ENCODE data around the gene PTCH1. TPM values are rescaled to one million over a fixed set of nuclear protein-coding genes. Genes with fewer than 3 reads are reported as not detected.
A peak's percentile ranks its signal among the peaks of the same experiment; 100 is the strongest.

The PTCH1 gene
- total and polyA plus RNA-seq, 10 of the 15 experiments (the other 5 are each of a cell fraction or from before 2014, with no cell fraction given) = 0.16 to 6.1 (median 2.6) TPM

DNA sequence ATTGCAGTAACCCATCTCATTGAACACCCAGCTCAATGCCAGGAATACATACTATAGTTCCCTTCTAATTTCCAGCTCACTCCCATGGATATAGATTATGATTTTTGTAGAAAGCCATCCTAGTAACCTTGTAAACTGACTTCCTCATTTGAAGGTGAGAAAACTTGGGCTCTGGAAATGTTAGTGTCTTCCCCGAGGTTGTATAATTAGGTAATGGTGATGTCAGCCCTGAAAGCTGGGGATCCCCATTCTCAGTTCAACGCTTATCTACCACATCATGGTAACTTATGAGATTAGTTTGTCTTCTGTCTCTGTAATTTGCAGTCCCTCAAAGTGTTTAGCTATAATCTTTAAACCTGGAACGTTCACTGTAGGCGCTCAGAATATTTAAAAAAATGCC lies 34.6 kb upstream of the PTCH1 start (continued):
- TF ChIP-seq SMC3 (IDR thresholded peaks at IDR 0.05; ENCODE audit: borderline replicate concordance, low read length) (no peak), FOXM1 (IDR thresholded peaks at IDR 0.05; ENCODE audit: low read depth, low read length) (no peak), JUNB (IDR thresholded peaks at IDR 0.05) (peak; percentile 22; the same call in 1 of the 2 replicates), MTA3 (IDR thresholded peaks at IDR 0.05; ENCODE audit: borderline replicate concordance, low read length) (no peak), HCFC1 (IDR thresholded peaks at IDR 0.05; ENCODE audit: low read length) (no peak), SIN3A (IDR thresholded peaks at IDR 0.05; ENCODE audit: low read depth, low read length) (no peak), HDAC6 (IDR thresholded peaks at IDR 0.05; ENCODE audit: unreplicated experiment) (no peak), IKZF2 (IDR thresholded peaks at IDR 0.05) (peak in 1 of 2 experiments; percentile 34; a peak in 1 of 4 replicates), MEF2A (IDR thresholded peaks at IDR 0.05; ENCODE audit: insufficient read depth, low read depth, low read length) (0 out of 2 replicates have a peak, but pooled peaks have one; percentile 6), ATF7 (IDR thresholded peaks at IDR 0.05; ENCODE audit: low read depth) (peak; percentile 86; the same call in 1 of the 2 replicates), POLR2AphosphoS5 (IDR thresholded peaks at IDR 0.05; ENCODE audit: low read length) (no peak), EZH2 (IDR thresholded peaks at IDR 0.05; ENCODE audit: borderline replicate concordance, control insufficient read depth, low read depth, low read length) (no peak), TAF1 (IDR thresholded peaks at IDR 0.05; ENCODE audit: borderline replicate concordance, low read depth, low read length) (no peak), PML (IDR thresholded peaks at IDR 0.05; ENCODE audit: low read length) (no peak)
- TF ChIP-seq, protein P1, sequence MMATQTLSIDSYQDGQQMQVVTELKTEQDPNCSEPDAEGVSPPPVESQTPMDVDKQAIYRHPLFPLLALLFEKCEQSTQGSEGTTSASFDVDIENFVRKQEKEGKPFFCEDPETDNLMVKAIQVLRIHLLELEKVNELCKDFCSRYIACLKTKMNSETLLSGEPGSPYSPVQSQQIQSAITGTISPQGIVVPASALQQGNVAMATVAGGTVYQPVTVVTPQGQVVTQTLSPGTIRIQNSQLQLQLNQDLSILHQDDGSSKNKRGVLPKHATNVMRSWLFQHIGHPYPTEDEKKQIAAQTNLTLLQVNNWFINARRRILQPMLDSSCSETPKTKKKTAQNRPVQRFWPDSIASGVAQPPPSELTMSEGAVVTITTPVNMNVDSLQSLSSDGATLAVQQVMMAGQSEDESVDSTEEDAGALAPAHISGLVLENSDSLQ (IDR thresholded peaks at IDR 0.05) = no peak
- TF ChIP-seq, protein P2, sequence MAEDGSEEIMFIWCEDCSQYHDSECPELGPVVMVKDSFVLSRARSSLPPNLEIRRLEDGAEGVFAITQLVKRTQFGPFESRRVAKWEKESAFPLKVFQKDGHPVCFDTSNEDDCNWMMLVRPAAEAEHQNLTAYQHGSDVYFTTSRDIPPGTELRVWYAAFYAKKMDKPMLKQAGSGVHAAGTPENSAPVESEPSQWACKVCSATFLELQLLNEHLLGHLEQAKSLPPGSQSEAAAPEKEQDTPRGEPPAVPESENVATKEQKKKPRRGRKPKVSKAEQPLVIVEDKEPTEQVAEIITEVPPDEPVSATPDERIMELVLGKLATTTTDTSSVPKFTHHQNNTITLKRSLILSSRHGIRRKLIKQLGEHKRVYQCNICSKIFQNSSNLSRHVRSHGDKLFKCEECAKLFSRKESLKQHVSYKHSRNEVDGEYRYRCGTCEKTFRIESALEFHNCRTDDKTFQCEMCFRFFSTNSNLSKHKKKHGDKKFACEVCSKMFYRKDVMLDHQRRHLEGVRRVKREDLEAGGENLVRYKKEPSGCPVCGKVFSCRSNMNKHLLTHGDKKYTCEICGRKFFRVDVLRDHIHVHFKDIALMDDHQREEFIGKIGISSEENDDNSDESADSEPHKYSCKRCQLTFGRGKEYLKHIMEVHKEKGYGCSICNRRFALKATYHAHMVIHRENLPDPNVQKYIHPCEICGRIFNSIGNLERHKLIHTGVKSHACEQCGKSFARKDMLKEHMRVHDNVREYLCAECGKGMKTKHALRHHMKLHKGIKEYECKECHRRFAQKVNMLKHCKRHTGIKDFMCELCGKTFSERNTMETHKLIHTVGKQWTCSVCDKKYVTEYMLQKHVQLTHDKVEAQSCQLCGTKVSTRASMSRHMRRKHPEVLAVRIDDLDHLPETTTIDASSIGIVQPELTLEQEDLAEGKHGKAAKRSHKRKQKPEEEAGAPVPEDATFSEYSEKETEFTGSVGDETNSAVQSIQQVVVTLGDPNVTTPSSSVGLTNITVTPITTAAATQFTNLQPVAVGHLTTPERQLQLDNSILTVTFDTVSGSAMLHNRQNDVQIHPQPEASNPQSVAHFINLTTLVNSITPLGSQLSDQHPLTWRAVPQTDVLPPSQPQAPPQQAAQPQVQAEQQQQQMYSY (CRISPR knock-in tag; IDR thresholded peaks at IDR 0.05) = no peak
- TF ChIP-seq, protein P3, sequence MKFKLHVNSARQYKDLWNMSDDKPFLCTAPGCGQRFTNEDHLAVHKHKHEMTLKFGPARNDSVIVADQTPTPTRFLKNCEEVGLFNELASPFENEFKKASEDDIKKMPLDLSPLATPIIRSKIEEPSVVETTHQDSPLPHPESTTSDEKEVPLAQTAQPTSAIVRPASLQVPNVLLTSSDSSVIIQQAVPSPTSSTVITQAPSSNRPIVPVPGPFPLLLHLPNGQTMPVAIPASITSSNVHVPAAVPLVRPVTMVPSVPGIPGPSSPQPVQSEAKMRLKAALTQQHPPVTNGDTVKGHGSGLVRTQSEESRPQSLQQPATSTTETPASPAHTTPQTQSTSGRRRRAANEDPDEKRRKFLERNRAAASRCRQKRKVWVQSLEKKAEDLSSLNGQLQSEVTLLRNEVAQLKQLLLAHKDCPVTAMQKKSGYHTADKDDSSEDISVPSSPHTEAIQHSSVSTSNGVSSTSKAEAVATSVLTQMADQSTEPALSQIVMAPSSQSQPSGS (IDR thresholded peaks at IDR 0.05; ENCODE audit: low read length) = peak; percentile 67; the same call in 1 of the 2 replicates
- TF ChIP-seq, protein P4, sequence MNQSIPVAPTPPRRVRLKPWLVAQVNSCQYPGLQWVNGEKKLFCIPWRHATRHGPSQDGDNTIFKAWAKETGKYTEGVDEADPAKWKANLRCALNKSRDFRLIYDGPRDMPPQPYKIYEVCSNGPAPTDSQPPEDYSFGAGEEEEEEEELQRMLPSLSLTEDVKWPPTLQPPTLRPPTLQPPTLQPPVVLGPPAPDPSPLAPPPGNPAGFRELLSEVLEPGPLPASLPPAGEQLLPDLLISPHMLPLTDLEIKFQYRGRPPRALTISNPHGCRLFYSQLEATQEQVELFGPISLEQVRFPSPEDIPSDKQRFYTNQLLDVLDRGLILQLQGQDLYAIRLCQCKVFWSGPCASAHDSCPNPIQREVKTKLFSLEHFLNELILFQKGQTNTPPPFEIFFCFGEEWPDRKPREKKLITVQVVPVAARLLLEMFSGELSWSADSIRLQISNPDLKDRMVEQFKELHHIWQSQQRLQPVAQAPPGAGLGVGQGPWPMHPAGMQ (IDR thresholded peaks at IDR 0.05; ENCODE audit: borderline replicate concordance) = no peak

Data from GM12878 (cell line).